HepG2 (cell line): ENCODE data around the gene TULP4. TPM values are rescaled to one million over a fixed set of nuclear protein-coding genes. Genes with fewer than 3 reads are reported as not detected.

ENCODE experiments used
- ATAC-seq: fragments of 200-7000 bp; cut with Tn5 transposase; 3 replicates; pipeline ENCODE4 v1.9.1; 2020; ENCODE audit warnings: mild to moderate bottlenecking, moderate library complexity
- BruUV-seq: library from RNA; stranded (reverse); fragments of 400-500 nt; replicated peaks from 2 replicates; lab custom pipeline; 2021; lab: Mats Ljungman, UMichigan
- CTCF ChIA-PET: fragments of 300-600 bp; formaldehyde crosslinking; extraction: SDS; loops from one replicate; lab custom pipeline; 2021; ENCODE audit warnings: low total read pairs, inconsistent platforms, low intra/inter-chr PET ratio; lab: Yijun Ruan, JAX
- POLR2A ChIA-PET: fragments of 350-600 bp; sonication (Branson Sonifier 250); formaldehyde crosslinking; loops from one replicate; lab custom pipeline; 2020; ENCODE audit warnings: antibody characterized with exemption, inconsistent platforms; lab: Yijun Ruan, JAX
- DNase-seq: peaks from one replicate; pipeline ENCODE4 v3.0.0-alpha.2; 2015; ENCODE audit warnings: low spot score
- FAIRE-seq: peaks from 3 replicates; lab custom pipeline; 2011; peaks lifted over from hg19 to GRCh38; lab: Jason Lieb, UNC
- H2AFZ ChIP-seq: one replicate; pipeline ENCODE4 v1.6.1; 2011; ENCODE audit warnings: low read length, inconsistent platforms
- H3K27ac ChIP-seq: fragments of 300-600 bp; 3 replicates; pipeline ENCODE4 v1.8.0; 2011; ENCODE audit warnings: mixed run types, mild to moderate bottlenecking, mixed read lengths, low read length, inconsistent platforms; ENCODE audit not compliant: insufficient read depth; ENCODE audit errors: extremely low read length
- H3K27me3 ChIP-seq, 2 experiments: fragments of 200-600 bp in 1 of 2; 2 replicates in 1 of 2; 3 replicates in 1 of 2; pipeline versions ENCODE4 v1.6.0 to v1.8.0; 2011; ENCODE audit warnings: low read length in 2 of 2, mild to moderate bottlenecking in 2 of 2, moderate library complexity in 2 of 2, inconsistent platforms in 1 of 2; ENCODE audit not compliant: insufficient read depth in 2 of 2, control insufficient read depth in 1 of 2
- H3K36me3 ChIP-seq, 2 experiments: fragments of 200-600 bp in 1 of 2; replicated peaks in 1 of 2; 2 replicates in 1 of 2; 3 replicates in 1 of 2; pipeline versions ENCODE4 v1.5.1 to v1.8.0; 2011; ENCODE audit warnings: low read length in 2 of 2, inconsistent platforms in 1 of 2; ENCODE audit not compliant: insufficient read depth in 2 of 2, control insufficient read depth in 1 of 2
- H3K4me1 ChIP-seq: 2 replicates; pipeline ENCODE4 v1.5.1; 2012; ENCODE audit warnings: low read length, inconsistent platforms; ENCODE audit not compliant: insufficient read depth
- H3K4me2 ChIP-seq: 2 replicates; pipeline ENCODE4 v1.6.0; 2011; ENCODE audit warnings: low read depth, low read length, inconsistent platforms
- H3K4me3 ChIP-seq, 3 experiments: fragments of 200-600 bp in 1 of 3; sonication (generic), shearing (Covaris generic) in 1 of 3; replicated peaks in 1 of 3; 2 replicates each; pipeline ENCODE4 v1.5.1; 2011 to 2016; ENCODE audit warnings: low read length in 3 of 3, inconsistent platforms in 2 of 3, low read depth in 2 of 3, mild to moderate bottlenecking in 2 of 3, control low read depth in 1 of 3, mixed read lengths in 1 of 3; ENCODE audit not compliant: insufficient read depth in 1 of 3
- H3K79me2 ChIP-seq: one replicate; pipeline ENCODE4 v1.6.1; 2011; ENCODE audit warnings: low read length, inconsistent platforms; ENCODE audit not compliant: insufficient read depth
- H3K9ac ChIP-seq: 2 replicates; pipeline ENCODE4 v1.6.0; 2011; ENCODE audit warnings: mild to moderate bottlenecking, low read depth, low read length, inconsistent platforms; ENCODE audit not compliant: insufficient read depth
- H3K9me3 ChIP-seq: 2 replicates; pipeline ENCODE4 v1.5.1; 2012; ENCODE audit warnings: mild to moderate bottlenecking, low read length
- H4K20me1 ChIP-seq: 2 replicates; pipeline ENCODE4 v1.6.0; 2011; ENCODE audit warnings: inconsistent platforms, mild to moderate bottlenecking, low read length, moderate library complexity; ENCODE audit not compliant: insufficient read depth
- ATF3 ChIP-seq: sonication (generic); formaldehyde crosslinking; IDR thresholded peaks from 2 replicates; pipeline ENCODE4 v1.4.0; 2020; ENCODE audit warnings: missing genetic modification reagents
- FOXC1 ChIP-seq: sonication (generic); formaldehyde crosslinking; IDR thresholded peaks from 2 replicates; pipeline ENCODE4 v1.8.0; 2022; ENCODE audit warnings: mild to moderate bottlenecking, missing genetic modification reagents, borderline replicate concordance
- LCORL ChIP-seq, 2 experiments: fragments of 450-650 bp in 1 of 2; sonication (generic) in 1 of 2; formaldehyde crosslinking in 1 of 2; IDR thresholded peaks; 2 replicates each; pipeline versions ENCODE4 v1.5.0 to v1.6.1; 2017 to 2020; ENCODE audit warnings: antibody characterized with exemption in 1 of 2, missing genetic modification reagents in 1 of 2
- MTF1 ChIP-seq: sonication (generic); formaldehyde crosslinking; IDR thresholded peaks from 2 replicates; pipeline ENCODE4 v1.5.0; 2020; ENCODE audit warnings: missing genetic modification reagents
- MYC ChIP-seq: sonication (generic); formaldehyde crosslinking; IDR thresholded peaks from 2 replicates; pipeline ENCODE4 v1.9.0; 2021; ENCODE audit warnings: missing genetic modification reagents, borderline replicate concordance
- ZNF788 ChIP-seq: sonication (generic); formaldehyde crosslinking; IDR thresholded peaks from 2 replicates; pipeline ENCODE4 v1.5.0; 2020; ENCODE audit warnings: mild to moderate bottlenecking, missing genetic modification reagents, borderline replicate concordance
- WGBS: methylation state at CpG from one replicate; pipeline ENCODE4 v1.1.6; 2017; ENCODE audit warnings: low lambda C conversion rate; 5-methylcytosine and 5-hydroxymethylcytosine counted together
- in situ Hi-C: cut with HindIII; loops from 2 replicates; pipeline ENCODE4 v1.10.0; 2017; ENCODE audit warnings: low pct_unique_long_range_greater_than_20kb; ENCODE audit not compliant: extremely low pct_ligation_motif_present
- intact Hi-C: fragments of 100-400 bp; cut with micrococcal nuclease; formaldehyde crosslinking; loops from one replicate; pipeline ENCODE4 v1.10.0; 2022; ENCODE audit not compliant: unreplicated experiment
- polyA plus RNA-seq, 8 experiments: library from polyadenylated mRNA; depleted of rRNA in 3 of 8; stranded (reverse) in 7 of 8; unstranded in 1 of 8; fragments of >200 nt; fragmentation: Illumina TruSeq in 4 of 8; extraction: Trizol in 4 of 8; gene quantifications; 2 replicates each; pipeline versions ENCODE4 v1.2.1 to v1.2.3, GENCODE V29; 2011 to 2016; ENCODE audit warnings: low read depth in 4 of 8, missing spikeins in 1 of 8, mixed read lengths in 1 of 8; ENCODE audit not compliant: insufficient read depth in 1 of 8
- total RNA-seq, 5 experiments: library from RNA; depleted of rRNA; stranded (reverse); fragments of >200 nt; fragmentation: Illumina TruSeq; extraction: Trizol; gene quantifications; 2 replicates each; pipeline ENCODE4 v1.2.3, GENCODE V29; 2016; ENCODE audit warnings: low read depth in 1 of 5
- TF ChIP-seq, protein P1 (sequence below): sonication (generic); formaldehyde crosslinking; IDR thresholded peaks from 2 replicates; pipeline ENCODE4 v1.5.0; 2020; ENCODE audit warnings: mild to moderate bottlenecking, missing genetic modification reagents, borderline replicate concordance

TULP4 gene
- total and polyA plus RNA-seq, 2 of the 13 experiments (the other 11 are each of a cell fraction or from before 2014, with no cell fraction given): 21.1 to 122 TPM

GRCh38 chr6:158548418-158549161, 236.3 kb downstream of the TULP4 start:
- no peak overlapping the region for H2AFZ ChIP-seq
- H3K36me3 ChIP-seq: no peaks in the 10 kb centered on the region; a peak in 1 of 5 replicates
- WGBS: 93% methylated on average over 9 of the region's 9 CpGs
- no TSS peak for BruUV-seq
- no peak overlapping the region for H3K4me2 ChIP-seq
- H4K20me1 ChIP-seq: no peaks in the 10 kb centered on the region
- H3K27me3 ChIP-seq: no peaks in the 10 kb centered on the region
- TF ChIP-seq, protein P1, sequence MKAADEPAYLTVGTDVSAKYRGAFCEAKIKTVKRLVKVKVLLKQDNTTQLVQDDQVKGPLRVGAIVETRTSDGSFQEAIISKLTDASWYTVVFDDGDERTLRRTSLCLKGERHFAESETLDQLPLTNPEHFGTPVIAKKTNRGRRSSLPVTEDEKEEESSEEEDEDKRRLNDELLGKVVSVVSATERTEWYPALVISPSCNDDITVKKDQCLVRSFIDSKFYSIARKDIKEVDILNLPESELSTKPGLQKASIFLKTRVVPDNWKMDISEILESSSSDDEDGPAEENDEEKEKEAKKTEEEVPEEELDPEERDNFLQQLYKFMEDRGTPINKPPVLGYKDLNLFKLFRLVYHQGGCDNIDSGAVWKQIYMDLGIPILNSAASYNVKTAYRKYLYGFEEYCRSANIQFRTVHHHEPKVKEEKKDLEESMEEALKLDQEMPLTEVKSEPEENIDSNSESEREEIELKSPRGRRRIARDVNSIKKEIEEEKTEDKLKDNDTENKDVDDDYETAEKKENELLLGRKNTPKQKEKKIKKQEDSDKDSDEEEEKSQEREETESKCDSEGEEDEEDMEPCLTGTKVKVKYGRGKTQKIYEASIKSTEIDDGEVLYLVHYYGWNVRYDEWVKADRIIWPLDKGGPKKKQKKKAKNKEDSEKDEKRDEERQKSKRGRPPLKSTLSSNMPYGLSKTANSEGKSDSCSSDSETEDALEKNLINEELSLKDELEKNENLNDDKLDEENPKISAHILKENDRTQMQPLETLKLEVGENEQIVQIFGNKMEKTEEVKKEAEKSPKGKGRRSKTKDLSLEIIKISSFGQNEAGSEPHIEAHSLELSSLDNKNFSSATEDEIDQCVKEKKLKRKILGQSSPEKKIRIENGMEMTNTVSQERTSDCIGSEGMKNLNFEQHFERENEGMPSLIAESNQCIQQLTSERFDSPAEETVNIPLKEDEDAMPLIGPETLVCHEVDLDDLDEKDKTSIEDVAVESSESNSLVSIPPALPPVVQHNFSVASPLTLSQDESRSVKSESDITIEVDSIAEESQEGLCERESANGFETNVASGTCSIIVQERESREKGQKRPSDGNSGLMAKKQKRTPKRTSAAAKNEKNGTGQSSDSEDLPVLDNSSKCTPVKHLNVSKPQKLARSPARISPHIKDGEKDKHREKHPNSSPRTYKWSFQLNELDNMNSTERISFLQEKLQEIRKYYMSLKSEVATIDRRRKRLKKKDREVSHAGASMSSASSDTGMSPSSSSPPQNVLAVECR (CRISPR knock-in tag): 0 out of 2 replicates have a peak, but pooled peaks have one; percentile 34
- TF ChIP-seq MYC (peak; percentile 7; the same call in 1 of the 2 replicates), FOXC1 (CRISPR knock-in tag) (0 out of 2 replicates have a peak, but pooled peaks have one; percentile 49), MTF1 (CRISPR knock-in tag) (no peak), LCORL (IDR thresholded peaks at IDR 0.05) (no peak), LCORL (CRISPR knock-in tag; IDR thresholded peaks at IDR 0.05) (peak; percentile 41; the same call in 1 of the 2 replicates), ATF3 (CRISPR knock-in tag) (no peak), ZNF788 (CRISPR knock-in tag) (peak; percentile 11; the same call in 1 of the 2 replicates)
- TF ChIP-seq, all 625 proteins: peak for 5
- CTCF ChIA-PET: no interaction called here
- H3K9ac ChIP-seq: no peak overlapping the region
- no peak overlapping the region for H3K4me3 ChIP-seq
- in situ Hi-C loops (no loop called here), intact Hi-C loops (no loop called here)
- peak; percentile 8 for ATAC-seq
- no peaks in the 10 kb centered on the region for H3K79me2 ChIP-seq
- POLR2A ChIA-PET: interaction anchor here (0.9 to 1.3 kb wide), 4 partner anchors 9 to 13 kb away, joined by 4 to 7 read pairs (median 4); no protein-coding TSS in a partner anchor
- H3K27ac ChIP-seq: peak overlapping the region; percentile 62
- H3K9me3 ChIP-seq: no peaks in the 10 kb centered on the region
- H3K4me1 ChIP-seq: peaks cover 75% of the 10 kb centered on the region
- no peak for FAIRE-seq
- no peak for DNase-seq
